Measurements from ENCODE around the gene CSF1. TPM values are rescaled to one million over a fixed set of nuclear protein-coding genes. Genes with fewer than 3 reads are reported as not detected.
A peak's percentile ranks its signal among the peaks of the same experiment; 100 is the strongest.

Gene CSF1
- total RNA-seq, 1 experiment from 2014 or later: 3.0 TPM

DNA sequence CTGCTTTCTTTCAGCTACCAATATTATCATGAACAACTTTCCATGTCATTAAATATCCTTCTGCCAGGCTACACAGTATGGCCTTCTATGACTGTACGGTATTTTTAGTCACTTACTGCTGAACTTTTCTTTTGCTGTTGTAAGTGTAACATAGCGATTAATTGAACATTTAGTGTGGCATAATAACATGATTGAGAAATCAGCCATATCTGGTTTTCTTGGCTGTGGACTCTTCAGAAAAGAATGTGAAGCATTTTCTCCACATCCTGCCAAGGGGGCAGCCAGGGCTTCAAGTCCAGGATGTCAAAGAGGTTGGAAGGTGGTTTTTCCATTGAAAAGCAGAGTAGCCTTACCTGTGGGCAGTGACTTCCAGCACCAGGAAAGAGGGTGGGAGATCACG is 65.1 kb downstream of the CSF1 start:
- H3K27me3 ChIP-seq (ENCODE audit: insufficient read depth, low read length): no peaks in the 10 kb centered on the region
- no peak overlapping the region for H3K9ac ChIP-seq (ENCODE audit: low read length)
- H3K4me1 ChIP-seq (ENCODE audit: control insufficient read depth in 1 of 2, insufficient read depth in 2 of 2, low read length in 2 of 2): peaks cover 2 to 23% of the 10 kb centered on the region in 2 experiments; a peak in 3 of 4 replicates
- ChIA-PET POLR2A (no interaction called here), RAD21 (ENCODE audit: low non-redundant PET in 1 of 2, low total read pairs in 2 of 2, uncharacterized antibody in 2 of 2, unreplicated experiment in 2 of 2) (interaction anchor here in 1 of 2 experiments (1.5 kb wide), 1 partner anchor 9 kb away, joined by 3 read pairs; the partner anchor contains the start of gene AHCYL1), CTCF (interaction anchor here (2.6 kb wide), 1 partner anchor 9 kb away, joined by 10 read pairs; the partner anchor contains the start of gene AHCYL1)
- intact Hi-C loops (cut with micrococcal nuclease): no loop called here
- H3K4me2 ChIP-seq (ENCODE audit: low read length): peak overlapping the region; percentile 50
- no peaks in the 10 kb centered on the region for H3K79me2 ChIP-seq (ENCODE audit: insufficient read depth, low read length)
- peak overlapping the region; percentile 63 for H2AFZ ChIP-seq (ENCODE audit: low read depth, low read length, poor library complexity, severe bottlenecking)
- no TSS peak for BruUV-seq (replicated peaks)
- H3K9me2 ChIP-seq (ENCODE audit: insufficient read depth): no peaks in the 10 kb centered on the region
- no peak for DNase-seq (ENCODE audit: low read depth, low spot score)
- no peaks in the 10 kb centered on the region for H3K9me3 ChIP-seq (ENCODE audit: control insufficient read depth in 1 of 2, insufficient read depth in 1 of 2, low read depth in 1 of 2, low read length in 2 of 2)
- H3K27ac ChIP-seq (ENCODE audit: low read depth, low read length): no peak overlapping the region
- no peaks in the 10 kb centered on the region for H4K20me1 ChIP-seq (ENCODE audit: insufficient read depth)
- H3K4me3 ChIP-seq (replicated peaks in 1 of 2; ENCODE audit: low read depth in 1 of 2, low read length in 2 of 2): no peak overlapping the region
- H3K36me3 ChIP-seq (ENCODE audit: control insufficient read depth in 1 of 2, insufficient read depth in 2 of 2, low read length in 2 of 2): no peaks in the 10 kb centered on the region
- peak; percentile 32; the same call in 1 of the 2 replicates for ATAC-seq
- TF ChIP-seq, protein P1, sequence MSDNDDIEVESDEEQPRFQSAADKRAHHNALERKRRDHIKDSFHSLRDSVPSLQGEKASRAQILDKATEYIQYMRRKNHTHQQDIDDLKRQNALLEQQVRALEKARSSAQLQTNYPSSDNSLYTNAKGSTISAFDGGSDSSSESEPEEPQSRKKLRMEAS (IDR thresholded peaks at IDR 0.05): no peak
- TF ChIP-seq SP1 (IDR thresholded peaks at IDR 0.05; ENCODE audit: low read depth): no peak
- TF ChIP-seq ATF3 (IDR thresholded peaks at IDR 0.05): no peak
- TF ChIP-seq, protein P2, sequence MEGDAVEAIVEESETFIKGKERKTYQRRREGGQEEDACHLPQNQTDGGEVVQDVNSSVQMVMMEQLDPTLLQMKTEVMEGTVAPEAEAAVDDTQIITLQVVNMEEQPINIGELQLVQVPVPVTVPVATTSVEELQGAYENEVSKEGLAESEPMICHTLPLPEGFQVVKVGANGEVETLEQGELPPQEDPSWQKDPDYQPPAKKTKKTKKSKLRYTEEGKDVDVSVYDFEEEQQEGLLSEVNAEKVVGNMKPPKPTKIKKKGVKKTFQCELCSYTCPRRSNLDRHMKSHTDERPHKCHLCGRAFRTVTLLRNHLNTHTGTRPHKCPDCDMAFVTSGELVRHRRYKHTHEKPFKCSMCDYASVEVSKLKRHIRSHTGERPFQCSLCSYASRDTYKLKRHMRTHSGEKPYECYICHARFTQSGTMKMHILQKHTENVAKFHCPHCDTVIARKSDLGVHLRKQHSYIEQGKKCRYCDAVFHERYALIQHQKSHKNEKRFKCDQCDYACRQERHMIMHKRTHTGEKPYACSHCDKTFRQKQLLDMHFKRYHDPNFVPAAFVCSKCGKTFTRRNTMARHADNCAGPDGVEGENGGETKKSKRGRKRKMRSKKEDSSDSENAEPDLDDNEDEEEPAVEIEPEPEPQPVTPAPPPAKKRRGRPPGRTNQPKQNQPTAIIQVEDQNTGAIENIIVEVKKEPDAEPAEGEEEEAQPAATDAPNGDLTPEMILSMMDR (IDR thresholded peaks at IDR 0.05 in 2 of 3, conservative IDR thresholded peaks at IDR 0.05 in 1 of 3; ENCODE audit: borderline replicate concordance in 1 of 3, insufficient read depth in 1 of 3, low read depth in 2 of 3, low read length in 2 of 3): no peak
- TF ChIP-seq POLR2AphosphoS5 (IDR thresholded peaks at IDR 0.05; ENCODE audit: low read depth, low read length): no peak
- no peak for TF ChIP-seq ELF1 (IDR thresholded peaks at IDR 0.05; ENCODE audit: borderline replicate concordance, low read depth)
- no peak for TF ChIP-seq TCF7L2 (IDR thresholded peaks at IDR 0.05; ENCODE audit: borderline replicate concordance, extremely low read depth, insufficient read depth, insufficient read length)
- TF ChIP-seq JUND (IDR thresholded peaks at IDR 0.05): no peak
- no peak for TF ChIP-seq SIN3A (IDR thresholded peaks at IDR 0.05; ENCODE audit: low read depth)
- TF ChIP-seq SRF (IDR thresholded peaks at IDR 0.05; ENCODE audit: low read depth): no peak
- no peak for TF ChIP-seq RAD21 (IDR thresholded peaks at IDR 0.05; ENCODE audit: low read depth)
- no peak for TF ChIP-seq POLR2A (IDR thresholded peaks at IDR 0.05; ENCODE audit: borderline replicate concordance, extremely low read depth, insufficient read depth, insufficient read length)
- no peak for TF ChIP-seq ZNF274 (IDR thresholded peaks at IDR 0.05; ENCODE audit: low read depth, low read length)
- TF ChIP-seq CEBPB (IDR thresholded peaks at IDR 0.05; ENCODE audit: low read depth): no peak
- no peak for TF ChIP-seq EZH2 (IDR thresholded peaks at IDR 0.05)
- TF ChIP-seq EZH2phosphoT487 (IDR thresholded peaks at IDR 0.05; ENCODE audit: borderline replicate concordance): no peak
- TF ChIP-seq EGR1 (IDR thresholded peaks at IDR 0.05; ENCODE audit: low read depth): no peak
- TF ChIP-seq CBX3 (IDR thresholded peaks at IDR 0.05; ENCODE audit: low read depth): no peak
